ENCODE results near the gene HSPB6. TPM values are rescaled to one million over a fixed set of nuclear protein-coding genes. Genes with fewer than 3 reads are reported as not detected.

Gene HSPB6
- total RNA-seq, 1 donor from 2014 or later, result not detected

- intact Hi-C loops (cut with micrococcal nuclease), result no loop called here
- TF ChIP-seq CTCF (IDR thresholded peaks at IDR 0.05), result no peak
- DNase-seq (no peak), ATAC-seq (ENCODE audit: low read depth) (peak; percentile 63)
- H3K27ac Mint-ChIP-seq, result peak overlapping the region; percentile 61
- no peaks in the 10 kb centered on the region for H3K9me3 Mint-ChIP-seq
- no peak overlapping the region for H3K4me3 Mint-ChIP-seq
- ChIA-PET POLR2A (interaction anchor here (1.3 to 1.5 kb wide), 2 partner anchors 7 to 14 kb away, joined by 3 to 5 read pairs; partner anchors contain the start of gene LIN37), CTCF (no interaction called here)
- no peaks in the 10 kb centered on the region for H3K27me3 Mint-ChIP-seq
- peaks cover 24% of the 10 kb centered on the region for H3K4me1 Mint-ChIP-seq
- H3K36me3 Mint-ChIP-seq (ENCODE audit: low read depth), result peaks cover 85% of the 10 kb centered on the region
These were observed 23.4 kb downstream of the HSPB6 start for GRCh38 chr19:35733180-35734125.

DNA sequence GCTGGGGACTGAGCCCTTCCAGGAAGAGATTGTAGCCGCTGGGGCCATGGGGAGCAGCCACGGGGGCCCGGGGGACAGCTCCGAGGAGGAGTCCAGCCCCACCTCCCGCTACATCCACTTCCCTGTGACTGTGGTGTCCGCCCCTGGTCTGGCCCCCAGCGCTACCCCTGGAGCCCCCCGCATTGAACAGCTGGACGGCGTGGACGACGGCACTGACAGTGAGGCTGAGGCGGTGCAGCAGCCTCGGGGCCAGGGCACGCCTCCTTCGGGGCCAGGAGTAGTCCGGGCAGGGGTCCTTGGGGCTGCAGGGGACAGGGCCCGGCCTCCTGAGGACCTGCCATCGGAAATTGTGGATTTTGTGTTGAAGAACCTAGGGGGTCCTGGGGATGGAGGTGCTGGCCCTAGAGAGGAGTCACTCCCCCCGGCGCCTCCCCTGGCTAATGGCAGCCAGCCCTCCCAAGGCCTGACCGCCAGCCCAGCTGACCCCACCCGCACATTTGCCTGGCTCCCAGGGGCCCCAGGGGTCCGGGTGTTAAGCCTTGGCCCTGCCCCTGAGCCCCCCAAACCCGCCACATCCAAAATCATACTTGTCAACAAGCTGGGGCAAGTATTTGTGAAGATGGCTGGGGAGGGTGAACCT, 24.2 kb downstream of the HSPB6 start:
- peaks cover 85% of the 10 kb centered on the region for H3K36me3 Mint-ChIP-seq (ENCODE audit: low read depth)
- intact Hi-C loops (cut with micrococcal nuclease), result no loop called here
- POLR2A ChIA-PET, result interaction anchor here (1.5 kb wide), 1 partner anchor 8 kb away, joined by 5 read pairs; no protein-coding TSS in a partner anchor
- no peaks in the 10 kb centered on the region for H3K9me3 Mint-ChIP-seq
- H3K27ac Mint-ChIP-seq, result no peak overlapping the region
- no peaks in the 10 kb centered on the region for H3K27me3 Mint-ChIP-seq
- CTCF ChIA-PET, result no interaction called here
- TF ChIP-seq CTCF (IDR thresholded peaks at IDR 0.05), result no peak
- peaks cover 22% of the 10 kb centered on the region for H3K4me1 Mint-ChIP-seq
- ATAC-seq (ENCODE audit: low read depth) (no peak), DNase-seq (no peak)
- H3K4me3 Mint-ChIP-seq, result no peak overlapping the region

GRCh38 chr19:35731779-35732405, 24.9 kb downstream of the HSPB6 start:
- ATAC-seq (ENCODE audit: low read depth) (no peak), DNase-seq (no peak)
- Mint-ChIP-seq H3K4me1 (peaks cover 15% of the 10 kb centered on the region), H3K4me3 (no peak overlapping the region), H3K27me3 (no peaks in the 10 kb centered on the region), H3K9me3 (no peaks in the 10 kb centered on the region), H3K36me3 (ENCODE audit: low read depth) (peaks cover 84% of the 10 kb centered on the region), H3K27ac (no peak overlapping the region)
- ChIA-PET CTCF (no interaction called here), POLR2A (interaction anchor here (1.5 kb wide), 1 partner anchor 9 kb away, joined by 5 read pairs; no protein-coding TSS in a partner anchor)
- no peak for TF ChIP-seq CTCF (IDR thresholded peaks at IDR 0.05)
- intact Hi-C loops (cut with micrococcal nuclease), result no loop called here

DNA sequence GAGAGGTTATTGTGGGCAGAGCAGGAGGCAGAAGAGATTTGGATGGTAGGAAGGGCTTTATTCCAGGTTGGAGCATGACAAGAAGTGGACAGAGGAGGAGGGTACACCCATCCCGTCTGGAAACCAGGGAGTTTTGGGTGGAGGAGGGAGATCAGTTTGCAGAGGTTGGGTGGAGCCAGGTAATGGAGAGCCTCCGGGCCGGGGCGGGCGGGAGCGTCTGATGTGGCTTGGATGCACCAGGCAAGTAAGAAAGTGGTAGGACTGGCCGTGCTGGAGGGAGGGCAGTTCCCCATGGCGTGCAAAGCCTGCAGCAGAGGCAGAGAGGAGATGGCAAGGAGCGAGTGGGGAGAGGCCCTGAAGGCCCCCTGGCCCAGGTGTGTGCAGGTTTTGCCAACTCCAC, 25.5 kb downstream of the HSPB6 start:
- Mint-ChIP-seq H3K27ac (peak overlapping the region; percentile 32), H3K27me3 (no peaks in the 10 kb centered on the region), H3K4me3 (no peak overlapping the region), H3K4me1 (peaks cover 9% of the 10 kb centered on the region), H3K36me3 (ENCODE audit: low read depth) (peaks cover 84% of the 10 kb centered on the region), H3K9me3 (no peaks in the 10 kb centered on the region)
- TF ChIP-seq CTCF (IDR thresholded peaks at IDR 0.05), result no peak
- no peak for ATAC-seq (ENCODE audit: low read depth)
- intact Hi-C loops (cut with micrococcal nuclease), result no loop called here
- ChIA-PET CTCF (no interaction called here), POLR2A (interaction anchor here (1.3 to 1.5 kb wide), 2 partner anchors 9 kb away, joined by 5 to 6 read pairs; no protein-coding TSS in a partner anchor)
- DNase-seq, result no peak

All from activated B cell treated with CpG ODN at 0.5 μM for 24 hours (primary cell).